Measurements from ENCODE around the gene NRF1. TPM values are rescaled to one million over a fixed set of nuclear protein-coding genes. Genes with fewer than 3 reads are reported as not detected.

The NRF1 gene
- total RNA-seq, 1 experiment from 2014 or later = 14.0 TPM

GRCh38 chr7:129730159-129730558 lies 118.6 kb downstream of the NRF1 start:
- Histone ChIP-seq H3K4me3 (ENCODE audit: low read depth in 2 of 2, low read length in 2 of 2) (no peak overlapping the region), H3K27ac (ENCODE audit: low read length) (no peak overlapping the region), H3K9me3 (ENCODE audit: control insufficient read depth, insufficient read depth, low read depth, low read length) (no peaks in the 10 kb centered on the region), H3K27me3 (ENCODE audit: control insufficient read depth, insufficient read depth, low read length) (no peaks in the 10 kb centered on the region), H3K36me3 (ENCODE audit: control insufficient read depth, insufficient read depth, low read length) (no peaks in the 10 kb centered on the region), H3K4me1 (ENCODE audit: control insufficient read depth, insufficient read depth, low read length) (no peaks in the 10 kb centered on the region)
- in situ Hi-C loops (cut with HindIII; ENCODE audit: low pct_unique_long_range_greater_than_20kb, low sequenced_read_pairs) = no loop called here
- TF ChIP-seq, protein P1, sequence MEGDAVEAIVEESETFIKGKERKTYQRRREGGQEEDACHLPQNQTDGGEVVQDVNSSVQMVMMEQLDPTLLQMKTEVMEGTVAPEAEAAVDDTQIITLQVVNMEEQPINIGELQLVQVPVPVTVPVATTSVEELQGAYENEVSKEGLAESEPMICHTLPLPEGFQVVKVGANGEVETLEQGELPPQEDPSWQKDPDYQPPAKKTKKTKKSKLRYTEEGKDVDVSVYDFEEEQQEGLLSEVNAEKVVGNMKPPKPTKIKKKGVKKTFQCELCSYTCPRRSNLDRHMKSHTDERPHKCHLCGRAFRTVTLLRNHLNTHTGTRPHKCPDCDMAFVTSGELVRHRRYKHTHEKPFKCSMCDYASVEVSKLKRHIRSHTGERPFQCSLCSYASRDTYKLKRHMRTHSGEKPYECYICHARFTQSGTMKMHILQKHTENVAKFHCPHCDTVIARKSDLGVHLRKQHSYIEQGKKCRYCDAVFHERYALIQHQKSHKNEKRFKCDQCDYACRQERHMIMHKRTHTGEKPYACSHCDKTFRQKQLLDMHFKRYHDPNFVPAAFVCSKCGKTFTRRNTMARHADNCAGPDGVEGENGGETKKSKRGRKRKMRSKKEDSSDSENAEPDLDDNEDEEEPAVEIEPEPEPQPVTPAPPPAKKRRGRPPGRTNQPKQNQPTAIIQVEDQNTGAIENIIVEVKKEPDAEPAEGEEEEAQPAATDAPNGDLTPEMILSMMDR (IDR thresholded peaks at IDR 0.05) = no peak
- no peak for TF ChIP-seq POLR2AphosphoS5 (IDR thresholded peaks at IDR 0.05; ENCODE audit: low read depth, low read length)
- no peak for TF ChIP-seq SIN3A (IDR thresholded peaks at IDR 0.05; ENCODE audit: borderline replicate concordance, insufficient read depth, low read depth, low read length)
- TF ChIP-seq REST (IDR thresholded peaks at IDR 0.05; ENCODE audit: insufficient read depth in 1 of 2, low read depth in 2 of 2, low read length in 1 of 2) = no peak
- TF ChIP-seq TCF7L2 (IDR thresholded peaks at IDR 0.05; ENCODE audit: low read depth, low read length) = no peak
- ChIA-PET POLR2A (no interaction called here), CTCF (no interaction called here)
- DNase-seq (ENCODE audit: low read depth, low spot score) (no peak), ATAC-seq (no peak)
- intact Hi-C loops (cut with micrococcal nuclease; ENCODE audit: unreplicated experiment) = no loop called here
- no TSS peak for BruUV-seq (replicated peaks)

- intact Hi-C loops (cut with micrococcal nuclease; ENCODE audit: unreplicated experiment) (no loop called here), in situ Hi-C loops (cut with HindIII; ENCODE audit: low pct_unique_long_range_greater_than_20kb, low sequenced_read_pairs) (no loop called here)
- H3K4me3 ChIP-seq (ENCODE audit: low read depth in 2 of 2, low read length in 2 of 2) = no peak overlapping the region
- no peaks in the 10 kb centered on the region for H3K27me3 ChIP-seq (ENCODE audit: control insufficient read depth, insufficient read depth, low read length)
- H3K9me3 ChIP-seq (ENCODE audit: control insufficient read depth, insufficient read depth, low read depth, low read length) = no peaks in the 10 kb centered on the region
- ChIA-PET POLR2A (no interaction called here), CTCF (no interaction called here)
- no peak for DNase-seq (ENCODE audit: low read depth, low spot score)
- no TSS peak for BruUV-seq (replicated peaks)
- no peaks in the 10 kb centered on the region for H3K4me1 ChIP-seq (ENCODE audit: control insufficient read depth, insufficient read depth, low read length)
- no peak overlapping the region for H3K27ac ChIP-seq (ENCODE audit: low read length)
- H3K36me3 ChIP-seq (ENCODE audit: control insufficient read depth, insufficient read depth, low read length) = no peaks in the 10 kb centered on the region; the same call in 1 of the 2 replicates
- no peak for TF ChIP-seq POLR2AphosphoS5 (IDR thresholded peaks at IDR 0.05; ENCODE audit: low read depth, low read length)
- TF ChIP-seq TCF7L2 (IDR thresholded peaks at IDR 0.05; ENCODE audit: low read depth, low read length) = no peak
- TF ChIP-seq, protein P1 (IDR thresholded peaks at IDR 0.05) = no peak
- no peak for TF ChIP-seq REST (IDR thresholded peaks at IDR 0.05; ENCODE audit: insufficient read depth in 1 of 2, low read depth in 2 of 2, low read length in 1 of 2)
- TF ChIP-seq SIN3A (IDR thresholded peaks at IDR 0.05; ENCODE audit: borderline replicate concordance, insufficient read depth, low read depth, low read length) = no peak
- no peak for ATAC-seq
These were observed 122.9 kb downstream of the NRF1 start for GRCh38 chr7:129734400-129734799.
